Subcutaneous adipose tissue (tissue), 4 donors: ENCODE results near the gene CDKN1C. TPM values are rescaled to one million over a fixed set of nuclear protein-coding genes. Genes with fewer than 3 reads are reported as not detected.

Source experiments
- CTCF ChIP-seq: fragments of 450-650 bp; IDR thresholded peaks from one replicate; pipeline ENCODE4 v1.5.1; 2016; ENCODE audit warnings: low read depth, mild to moderate bottlenecking, control low read depth, antibody characterized with exemption, moderate library complexity
- total RNA-seq, 4 donors: library from RNA; depleted of rRNA; stranded (reverse); fragments of >200 nt; gene quantifications; one replicate each; pipeline ENCODE4 v1.1.0, GENCODE V29; 2016

Gene CDKN1C
- total RNA-seq, 4 donors from 2014 or later = 73.3 to 347 (median 166) TPM

DNA sequence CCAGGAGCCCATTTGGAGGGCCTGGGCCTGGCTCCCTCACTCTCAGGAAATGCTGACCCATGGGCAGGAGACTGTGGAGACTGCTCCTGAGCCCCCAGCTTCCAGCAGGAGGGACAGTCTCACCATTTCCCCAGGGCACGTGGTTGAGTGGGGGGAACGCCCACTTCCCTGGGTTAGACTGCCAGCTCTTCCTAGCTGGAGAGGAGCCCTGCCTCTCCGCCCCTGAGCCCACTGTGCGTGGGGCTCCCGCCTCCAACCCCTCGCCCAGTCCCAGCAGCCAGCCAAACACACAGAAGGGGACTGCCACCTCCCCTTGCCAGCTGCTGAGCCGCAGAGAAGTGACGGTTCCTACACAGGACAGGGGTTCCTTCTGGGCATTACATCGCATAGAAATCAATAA is 37.1 kb downstream of the CDKN1C start:
- no peak for TF ChIP-seq CTCF

DNA sequence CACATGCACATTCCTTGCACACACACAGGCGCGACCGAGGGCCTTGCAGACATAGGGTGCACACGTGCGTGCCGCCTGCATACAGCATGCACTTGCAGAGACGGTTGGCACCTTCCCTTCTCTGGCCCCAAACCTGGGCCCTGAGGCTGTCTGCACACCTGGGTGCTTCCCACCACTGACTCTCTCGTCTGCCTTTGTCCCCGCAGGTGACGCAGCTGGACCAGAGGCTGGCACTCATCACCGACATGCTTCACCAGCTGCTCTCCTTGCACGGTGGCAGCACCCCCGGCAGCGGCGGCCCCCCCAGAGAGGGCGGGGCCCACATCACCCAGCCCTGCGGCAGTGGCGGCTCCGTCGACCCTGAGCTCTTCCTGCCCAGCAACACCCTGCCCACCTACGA is 38.0 kb downstream of the CDKN1C start:
- TF ChIP-seq CTCF = no peak

DNA sequence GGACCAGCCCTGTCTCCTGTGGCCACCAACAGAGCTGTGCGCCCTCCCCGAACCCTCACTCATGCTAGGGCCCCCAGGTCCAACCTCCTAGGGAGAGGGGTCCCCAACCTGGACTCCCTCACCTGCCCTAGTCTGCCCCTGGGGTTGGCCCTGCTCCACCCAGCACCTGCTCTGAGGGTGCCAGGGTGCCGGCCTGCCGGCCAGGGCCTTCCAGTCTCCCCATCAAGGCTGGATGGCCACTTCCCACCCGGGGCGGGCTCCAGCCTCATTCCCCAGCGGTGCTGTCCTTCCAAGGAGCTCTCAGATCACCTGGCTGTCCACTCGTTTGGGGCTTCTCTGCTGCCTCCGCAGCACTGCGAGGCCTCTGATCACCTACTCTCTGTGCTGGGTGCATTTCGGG is 39.1 kb downstream of the CDKN1C start:
- TF ChIP-seq CTCF = no peak

DNA sequence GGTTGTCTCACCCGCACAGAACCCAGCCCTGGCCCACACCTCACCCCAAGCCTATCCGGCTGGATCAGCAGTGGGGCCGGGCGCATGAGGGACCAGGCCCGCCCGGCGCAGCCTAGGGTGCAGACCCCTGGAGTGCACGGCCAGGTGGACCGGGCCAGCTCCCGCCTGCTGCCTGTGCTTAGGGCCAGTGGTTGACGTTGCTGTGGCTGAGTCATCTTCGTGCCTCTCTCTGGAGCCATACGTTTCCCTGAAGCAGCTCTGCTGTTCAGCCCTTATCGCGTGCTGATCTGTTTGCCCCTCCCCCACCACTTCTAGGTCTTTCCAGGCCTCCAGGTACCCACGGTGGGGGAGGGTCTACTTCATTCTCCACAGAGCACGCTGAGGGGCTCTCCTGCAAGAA is 39.5 kb downstream of the CDKN1C start:
- no peak for TF ChIP-seq CTCF

- TF ChIP-seq CTCF = no peak
Measured at GRCh38 chr11:2844996-2845395, 40.6 kb downstream of the CDKN1C start.

DNA sequence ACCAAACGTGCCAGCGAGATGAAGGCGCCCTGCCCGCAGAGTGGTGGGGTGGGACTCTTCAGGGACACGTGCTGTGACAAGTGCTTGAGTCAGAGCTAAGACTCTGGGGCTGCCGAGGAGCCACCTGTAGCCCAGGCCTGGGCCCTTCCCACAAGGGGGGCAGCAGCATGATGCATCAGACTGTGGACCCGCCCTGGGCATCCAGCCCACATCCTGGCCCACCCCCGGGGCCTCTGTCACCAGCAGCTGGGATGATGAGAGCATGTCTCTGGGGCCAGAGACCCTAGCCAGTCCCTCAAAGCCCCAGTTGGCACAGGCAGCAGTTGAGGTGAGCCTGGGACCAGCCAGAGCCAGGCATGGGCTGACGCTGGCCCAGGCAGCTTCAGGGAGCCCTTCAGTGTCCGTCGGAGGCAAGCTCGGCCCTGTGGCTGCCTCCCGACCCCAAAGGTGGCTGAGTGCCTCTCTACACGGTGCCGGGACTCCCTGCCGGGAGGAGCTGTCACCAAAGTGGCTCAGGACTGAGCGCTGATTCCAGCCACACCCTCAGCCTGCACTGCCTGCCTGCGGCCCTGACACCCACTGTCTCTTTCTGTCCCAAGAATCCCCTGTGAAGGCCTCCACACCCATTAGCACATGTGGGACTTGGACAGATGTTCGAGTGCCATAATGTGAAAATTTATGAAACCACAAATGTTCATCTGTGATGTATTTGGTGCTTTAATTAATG is 41.3 kb downstream of the CDKN1C start:
- no peak for TF ChIP-seq CTCF

- no peak for TF ChIP-seq CTCF
Measured at GRCh38 chr11:2843551-2843950, 42.0 kb downstream of the CDKN1C start.
